HEK293 (cell line): ENCODE data around the gene TRAPPC5.

Experiments used
- BCL11A ChIP-seq: fragments of 450-650 bp; formaldehyde crosslinking; IDR thresholded peaks from 2 replicates; pipeline ENCODE4 v1.5.1; 2016; ENCODE audit warnings: low read depth, missing biosample characterization, missing genetic modification characterization
- GLI4 ChIP-seq: fragments of 450-650 bp; formaldehyde crosslinking; IDR thresholded peaks from 2 replicates; pipeline ENCODE4 v1.5.1; 2016; ENCODE audit warnings: missing biosample characterization, missing genetic modification characterization
- KLF16 ChIP-seq: fragments of 450-650 bp; formaldehyde crosslinking; IDR thresholded peaks from 2 replicates; pipeline ENCODE4 v1.5.1; 2017; ENCODE audit warnings: missing biosample characterization, missing genetic modification characterization
- KLF8 ChIP-seq: fragments of 450-650 bp; formaldehyde crosslinking; IDR thresholded peaks from 2 replicates; pipeline ENCODE4 v1.5.1; 2016; ENCODE audit warnings: missing biosample characterization, missing genetic modification characterization
- OSR2 ChIP-seq: fragments of 450-650 bp; formaldehyde crosslinking; IDR thresholded peaks from 2 replicates; pipeline ENCODE4 v1.5.1; 2016; ENCODE audit warnings: missing biosample characterization, missing genetic modification characterization
- PATZ1 ChIP-seq: fragments of 450-650 bp; formaldehyde crosslinking; IDR thresholded peaks from 2 replicates; pipeline ENCODE4 v1.5.1; 2016; ENCODE audit warnings: missing biosample characterization, missing genetic modification characterization
- PBX3 ChIP-seq: sonication (generic); formaldehyde crosslinking; IDR thresholded peaks from 2 replicates; pipeline ENCODE4 v1.8.1; 2022; ENCODE audit warnings: mild to moderate bottlenecking, moderate library complexity, missing genetic modification reagents
- PRDM2 ChIP-seq: fragments of 450-650 bp; formaldehyde crosslinking; IDR thresholded peaks from 2 replicates; pipeline ENCODE4 v1.5.1; 2016; ENCODE audit warnings: missing biosample characterization, missing genetic modification characterization, borderline replicate concordance
- SP2 ChIP-seq: fragments of 450-650 bp; formaldehyde crosslinking; IDR thresholded peaks from 2 replicates; pipeline ENCODE4 v1.5.1; 2016; ENCODE audit warnings: missing biosample characterization, missing genetic modification characterization
- SP3 ChIP-seq: fragments of 450-650 bp; formaldehyde crosslinking; IDR thresholded peaks from 2 replicates; pipeline ENCODE4 v1.5.1; 2016; ENCODE audit warnings: missing biosample characterization, missing genetic modification characterization
- ZBTB11 ChIP-seq: fragments of 450-650 bp; formaldehyde crosslinking; conservative IDR thresholded peaks from 2 replicates; pipeline ENCODE4 v1.5.1; 2016; ENCODE audit warnings: low read depth, missing biosample characterization, missing genetic modification characterization
- ZNF221 ChIP-seq: fragments of 450-650 bp; formaldehyde crosslinking; IDR thresholded peaks from 2 replicates; pipeline ENCODE4 v1.5.1; 2017; ENCODE audit warnings: missing biosample characterization, missing genetic modification characterization, borderline replicate concordance
- ZNF280D ChIP-seq: fragments of 450-650 bp; formaldehyde crosslinking; IDR thresholded peaks from 2 replicates; pipeline ENCODE4 v1.5.1; 2016; ENCODE audit warnings: missing biosample characterization, missing genetic modification characterization
- ZNF362 ChIP-seq: fragments of 450-650 bp; formaldehyde crosslinking; IDR thresholded peaks from 2 replicates; pipeline ENCODE4 v1.5.1; 2016; ENCODE audit warnings: missing biosample characterization, missing genetic modification characterization
- ZNF624 ChIP-seq: fragments of 450-650 bp; formaldehyde crosslinking; IDR thresholded peaks from 2 replicates; pipeline ENCODE4 v1.5.1; 2017; ENCODE audit warnings: missing biosample characterization, missing genetic modification characterization
- ZNF654 ChIP-seq: fragments of 450-650 bp; formaldehyde crosslinking; IDR thresholded peaks from 2 replicates; pipeline ENCODE4 v1.5.1; 2016; ENCODE audit warnings: low read depth, missing biosample characterization, missing genetic modification characterization
- ZNF830 ChIP-seq: fragments of 450-650 bp; IDR thresholded peaks from 2 replicates; pipeline ENCODE4 v1.5.0; 2018; ENCODE audit warnings: missing biosample characterization, missing genetic modification characterization, low read depth, mild to moderate bottlenecking, moderate library complexity
- TF ChIP-seq, protein P1 (sequence below): IDR thresholded peaks from 2 replicates; pipeline ENCODE4 v1.6.1; 2011; ENCODE audit warnings: mild to moderate bottlenecking, low read depth, low read length, borderline replicate concordance

Gene TRAPPC5

GRCh38 chr19:7652061-7652641 is 28.5 kb upstream of the TRAPPC5 start (continued):
- peak; percentile 42 for TF ChIP-seq OSR2 (tag by site-specific recombination)
- no peak for TF ChIP-seq GLI4 (tag by site-specific recombination)
- no peak for TF ChIP-seq SP3 (tag by site-specific recombination)
- no peak for TF ChIP-seq ZNF280D
- no peak for TF ChIP-seq PBX3 (CRISPR knock-in tag)
- TF ChIP-seq ZNF830 = no peak
- TF ChIP-seq KLF16 = no peak
- no peak for TF ChIP-seq ZNF624 (tag by site-specific recombination)
- TF ChIP-seq, protein P1, sequence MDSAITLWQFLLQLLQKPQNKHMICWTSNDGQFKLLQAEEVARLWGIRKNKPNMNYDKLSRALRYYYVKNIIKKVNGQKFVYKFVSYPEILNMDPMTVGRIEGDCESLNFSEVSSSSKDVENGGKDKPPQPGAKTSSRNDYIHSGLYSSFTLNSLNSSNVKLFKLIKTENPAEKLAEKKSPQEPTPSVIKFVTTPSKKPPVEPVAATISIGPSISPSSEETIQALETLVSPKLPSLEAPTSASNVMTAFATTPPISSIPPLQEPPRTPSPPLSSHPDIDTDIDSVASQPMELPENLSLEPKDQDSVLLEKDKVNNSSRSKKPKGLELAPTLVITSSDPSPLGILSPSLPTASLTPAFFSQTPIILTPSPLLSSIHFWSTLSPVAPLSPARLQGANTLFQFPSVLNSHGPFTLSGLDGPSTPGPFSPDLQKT = no peak
- TF ChIP-seq KLF8 = peak; percentile 48; the same call in 1 of the 2 replicates
- TF ChIP-seq ZBTB11 (tag by site-specific recombination) = no peak
- no peak for TF ChIP-seq SP2 (tag by site-specific recombination)
- peak; percentile 63 for TF ChIP-seq PATZ1 (tag by site-specific recombination)
- TF ChIP-seq ZNF221 (tag by site-specific recombination) = no peak
- no peak for TF ChIP-seq PRDM2
- TF ChIP-seq ZNF362 = peak; percentile 67; the same call in 1 of the 2 replicates
- peak; percentile 59 for TF ChIP-seq ZNF654 (tag by site-specific recombination)
- TF ChIP-seq BCL11A (tag by site-specific recombination) = peak; percentile 92; the same call in 1 of the 2 replicates
